ENCODE measurements around the gene ZCCHC24.

Gene ZCCHC24

DNA sequence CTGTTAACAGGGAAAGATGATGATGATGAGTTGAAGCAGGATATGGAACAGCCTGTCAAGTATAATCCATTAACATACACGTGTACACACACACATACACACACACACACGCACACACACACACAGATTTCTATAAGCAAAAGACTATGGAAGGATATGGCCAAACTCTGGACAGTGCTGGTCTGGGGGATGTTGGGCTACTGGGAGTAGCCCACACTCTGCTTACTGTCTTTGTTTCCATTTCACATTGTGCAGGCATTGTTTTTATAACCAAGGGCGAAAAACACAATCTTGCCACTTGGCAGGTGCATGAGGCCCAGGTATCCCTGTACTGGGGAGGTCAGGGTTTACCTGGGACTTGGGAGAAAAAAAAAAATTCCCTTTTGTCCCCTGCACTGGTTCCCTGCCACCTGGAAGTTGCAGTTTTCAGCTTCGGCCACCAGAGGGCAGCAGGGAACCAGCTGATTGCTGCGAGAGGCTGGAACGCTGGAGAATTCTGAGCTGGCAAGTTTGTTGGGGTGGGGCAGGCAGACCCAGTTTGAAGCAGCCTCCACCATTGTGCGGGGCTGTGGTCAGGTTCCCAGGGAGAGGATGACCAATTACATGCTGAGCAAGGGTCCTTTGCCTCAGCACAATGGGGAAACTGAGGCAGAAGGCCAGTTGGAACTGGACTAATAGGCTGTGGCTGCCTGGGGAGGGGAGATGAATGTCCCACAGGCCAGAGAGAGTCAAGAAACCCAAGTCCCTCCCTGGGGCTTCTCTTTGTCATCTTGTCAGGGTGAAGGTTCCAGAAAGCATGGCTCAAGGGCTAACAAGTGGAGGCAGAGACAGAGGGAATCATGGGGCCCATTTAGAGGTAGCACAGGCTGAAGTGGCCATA is 70.9 kb downstream of the ZCCHC24 start:
- in situ Hi-C loops (cut with MboI; ENCODE audit: low sequenced_read_pairs) = no loop called here

DNA sequence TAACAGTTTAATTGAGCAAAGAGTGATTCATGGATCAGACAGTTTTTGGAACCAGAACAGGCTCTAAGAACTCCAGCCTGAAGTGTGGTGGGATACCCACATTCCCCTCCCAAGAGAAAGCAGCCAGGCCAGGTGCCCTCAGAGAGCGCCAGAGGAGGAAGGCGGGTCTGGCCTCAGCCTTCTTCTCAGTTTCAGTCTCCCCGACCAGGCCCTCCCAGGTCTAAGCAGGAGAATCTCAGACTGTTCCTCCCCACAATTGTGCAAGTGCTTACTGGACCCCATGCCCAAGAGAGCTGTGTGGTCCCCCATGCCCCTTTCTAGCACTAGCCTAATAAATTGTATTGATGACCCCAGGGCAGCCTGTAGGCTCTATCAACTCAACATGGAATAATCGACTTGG is 72.6 kb downstream of the ZCCHC24 start:
- in situ Hi-C loops (cut with MboI; ENCODE audit: low sequenced_read_pairs) = no loop called here

GRCh38 chr10:79367426-79368189 is 77.8 kb downstream of the ZCCHC24 start:
- in situ Hi-C loops (cut with MboI; ENCODE audit: low sequenced_read_pairs) = no loop called here

GRCh38 chr10:79361726-79362397 is 83.6 kb downstream of the ZCCHC24 start:
- in situ Hi-C loops (cut with MboI; ENCODE audit: low sequenced_read_pairs) = no loop called here

- in situ Hi-C loops (cut with MboI; ENCODE audit: low sequenced_read_pairs) = no loop called here
Observed at GRCh38 chr10:79360499-79361342, 84.7 kb downstream of the ZCCHC24 start.

- in situ Hi-C loops (cut with MboI; ENCODE audit: low sequenced_read_pairs) = no loop called here
Observed at GRCh38 chr10:79359816-79360498, 85.5 kb downstream of the ZCCHC24 start.

- in situ Hi-C loops (cut with MboI; ENCODE audit: low sequenced_read_pairs) = no loop called here
Observed at GRCh38 chr10:79358811-79359210, 86.6 kb downstream of the ZCCHC24 start.

DNA sequence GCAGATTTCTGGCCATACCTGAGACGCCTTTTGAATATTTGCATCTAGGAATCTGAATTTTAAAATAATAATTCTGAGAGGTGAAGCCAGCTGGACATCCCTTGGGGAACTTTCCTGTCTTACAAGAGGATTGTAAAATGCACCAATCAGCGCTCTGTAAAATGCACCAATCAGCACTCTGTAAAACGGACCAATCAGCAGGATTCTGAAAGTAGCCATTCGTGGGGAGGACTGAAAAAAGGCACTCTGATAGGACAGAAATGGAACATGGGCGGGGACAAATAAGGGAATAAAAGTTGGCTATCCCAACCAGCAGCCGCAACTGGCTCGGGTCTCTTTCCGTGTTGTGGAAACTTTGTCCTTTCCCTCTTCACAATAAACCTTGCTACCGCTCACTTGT is 88.2 kb downstream of the ZCCHC24 start:
- in situ Hi-C loops (cut with MboI; ENCODE audit: low sequenced_read_pairs) = no loop called here

- in situ Hi-C loops (cut with MboI; ENCODE audit: low sequenced_read_pairs) = no loop called here
Observed at GRCh38 chr10:79356104-79356503, 89.3 kb downstream of the ZCCHC24 start.

DNA sequence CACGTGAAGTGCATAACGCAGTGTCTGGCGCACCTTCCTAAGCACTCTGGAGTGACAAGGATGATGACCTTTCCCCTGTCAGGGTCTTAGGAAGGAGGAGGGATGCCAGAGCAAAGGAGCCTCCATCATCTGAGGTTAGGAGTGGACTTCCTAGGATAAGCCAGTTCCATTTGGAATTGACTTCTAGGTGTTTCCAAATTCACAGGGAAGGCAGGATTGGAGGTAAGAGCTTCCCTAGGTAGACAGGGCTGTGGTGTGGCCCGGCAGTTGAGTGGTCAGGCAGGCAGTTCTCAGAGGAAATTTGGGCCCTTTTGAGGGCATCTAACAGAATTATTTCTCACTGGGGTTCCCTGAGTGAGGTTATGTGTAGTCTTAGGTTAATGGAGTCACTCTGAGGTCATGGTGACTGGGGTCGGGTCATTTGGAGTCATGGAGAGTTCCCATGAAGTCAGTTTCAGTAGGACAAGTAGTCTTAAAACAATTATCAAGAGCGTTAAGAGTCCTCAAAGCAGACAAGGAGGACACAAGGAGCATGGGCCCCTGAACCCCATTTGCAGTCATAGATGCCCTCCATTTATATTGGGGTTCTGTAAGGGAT is 89.9 kb downstream of the ZCCHC24 start:
- in situ Hi-C loops (cut with MboI; ENCODE audit: low sequenced_read_pairs) = no loop called here

DNA sequence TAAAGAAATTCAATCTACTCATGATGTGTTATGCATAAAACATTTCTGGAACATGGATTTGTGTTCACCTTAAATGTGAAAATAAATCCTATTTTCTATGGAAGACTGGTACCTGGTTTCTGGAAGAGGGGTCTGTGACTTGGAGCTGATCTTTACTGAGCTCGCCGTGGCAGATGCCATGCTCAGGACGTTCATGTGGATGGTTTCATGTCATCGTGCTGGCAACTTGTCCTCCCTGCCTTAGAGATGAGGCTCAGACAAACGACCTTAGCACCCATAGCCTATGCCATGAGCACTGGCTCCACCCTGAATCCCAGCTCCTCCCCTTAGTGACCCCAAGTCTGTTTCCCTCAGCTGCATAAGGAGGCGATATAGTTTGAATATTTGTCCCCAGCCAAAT is 90.8 kb downstream of the ZCCHC24 start:
- in situ Hi-C loops (cut with MboI; ENCODE audit: low sequenced_read_pairs) = no loop called here

GRCh38 chr10:79354141-79354540 is 91.3 kb downstream of the ZCCHC24 start:
- in situ Hi-C loops (cut with MboI; ENCODE audit: low sequenced_read_pairs) = no loop called here

DNA sequence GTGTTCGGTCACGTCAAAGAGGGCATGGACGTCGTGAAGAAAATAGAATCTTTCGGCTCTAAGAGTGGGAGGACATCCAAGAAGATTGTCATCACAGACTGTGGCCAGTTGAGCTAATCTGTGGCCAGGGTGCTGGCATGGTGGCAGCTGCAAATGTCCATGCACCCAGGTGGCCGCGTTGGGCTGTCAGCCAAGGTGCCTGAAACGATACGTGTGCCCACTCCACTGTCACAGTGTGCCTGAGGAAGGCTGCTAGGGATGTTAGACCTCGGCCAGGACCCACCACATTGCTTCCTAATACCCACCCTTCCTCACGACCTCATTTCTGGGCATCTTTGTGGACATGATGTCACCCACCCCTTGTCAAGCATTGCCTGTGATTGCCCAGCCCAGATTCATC is 91.7 kb downstream of the ZCCHC24 start:
- in situ Hi-C loops (cut with MboI; ENCODE audit: low sequenced_read_pairs) = no loop called here

DNA sequence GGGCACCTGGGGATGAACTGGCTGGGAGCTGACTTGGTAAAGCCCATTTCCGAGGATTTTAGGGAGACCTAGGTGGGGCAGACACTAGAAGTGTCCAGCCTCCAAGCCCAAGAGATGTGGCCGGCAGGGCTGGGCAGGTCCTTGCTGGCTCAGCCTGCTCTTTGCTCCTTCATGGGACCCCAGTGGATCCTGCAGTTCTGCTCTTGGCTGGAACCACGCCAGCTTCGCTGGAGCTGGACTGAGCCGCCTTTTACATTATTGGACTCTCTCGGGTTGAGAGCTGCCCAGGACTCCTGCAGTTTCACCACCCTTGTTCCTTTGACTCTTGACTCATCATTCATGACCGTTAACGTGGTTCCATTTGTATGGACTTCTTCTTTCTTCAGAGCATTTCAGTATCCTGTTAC is 92.4 kb downstream of the ZCCHC24 start:
- in situ Hi-C loops (cut with MboI; ENCODE audit: low sequenced_read_pairs) = no loop called here

- in situ Hi-C loops (cut with MboI; ENCODE audit: low sequenced_read_pairs) = no loop called here
Observed at GRCh38 chr10:79352035-79352877, 93.2 kb downstream of the ZCCHC24 start.

GRCh38 chr10:79351332-79351731 is 94.1 kb downstream of the ZCCHC24 start:
- in situ Hi-C loops (cut with MboI; ENCODE audit: low sequenced_read_pairs) = no loop called here

DNA sequence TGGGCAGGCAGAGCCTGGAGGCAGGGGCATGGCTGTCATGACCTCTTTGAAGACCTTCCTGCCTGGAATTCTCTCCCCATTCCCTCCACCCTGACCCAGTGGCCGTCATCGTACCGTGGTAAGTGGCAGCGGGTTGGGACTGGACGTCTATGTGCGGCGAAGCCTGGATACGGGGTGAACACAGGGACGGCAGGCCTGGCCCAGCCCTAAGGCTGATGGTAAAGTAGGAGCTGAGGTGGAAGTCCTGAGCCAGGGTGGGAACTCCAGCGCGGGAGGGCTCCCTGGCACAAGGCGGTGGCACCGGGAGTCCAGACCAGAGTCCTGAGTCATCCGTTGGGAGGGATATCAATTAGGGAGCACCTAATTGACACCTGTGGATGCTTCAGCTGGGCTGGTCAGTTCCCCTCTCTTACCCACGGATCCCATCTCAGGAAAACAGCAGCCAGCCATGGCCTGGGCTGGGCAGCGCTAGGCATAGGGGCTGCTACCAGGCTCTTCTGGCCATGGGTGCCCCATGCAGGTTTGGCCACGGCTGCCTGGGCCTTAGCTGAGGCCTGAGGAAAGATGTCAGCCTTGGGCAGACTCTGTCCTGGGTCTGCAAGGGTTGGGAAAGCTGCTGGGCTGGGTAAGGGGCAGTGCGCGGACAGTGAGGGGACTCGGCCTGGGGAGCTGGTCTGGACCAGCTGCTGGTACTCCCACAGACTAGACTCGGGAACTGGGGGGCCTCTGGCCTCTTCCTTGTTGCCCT is 94.8 kb downstream of the ZCCHC24 start:
- in situ Hi-C loops (cut with MboI; ENCODE audit: low sequenced_read_pairs) = no loop called here

- in situ Hi-C loops (cut with MboI; ENCODE audit: low sequenced_read_pairs) = no loop called here
Observed at GRCh38 chr10:79349766-79350406, 95.5 kb downstream of the ZCCHC24 start.
